Mesenchymal stem cell (in vitro differentiated cells and primary cell): ENCODE data around the gene CMSS1.
A peak's percentile ranks its signal among the peaks of the same experiment; 100 is the strongest.

Source experiments
- DNase-seq: peaks from one replicate; pipeline ENCODE4 v3.0.0-alpha.2; 2013
- H2AFZ ChIP-seq: one replicate; pipeline ENCODE4 v1.6.1; 2013; ENCODE audit warnings: low read depth, mild to moderate bottlenecking, control low read depth, inconsistent platforms, low read length, moderate library complexity
- H2AK5ac ChIP-seq: 2 replicates; pipeline ENCODE4 v1.6.1; 2013; ENCODE audit warnings: low read length, moderate library complexity, mild to moderate bottlenecking, inconsistent platforms; ENCODE audit not compliant: severe bottlenecking
- H2BK120ac ChIP-seq: one replicate; pipeline ENCODE4 v1.6.1; 2013; ENCODE audit warnings: low read depth, mild to moderate bottlenecking, inconsistent platforms, low read length, moderate library complexity
- H2BK12ac ChIP-seq, 2 experiments: one replicate each; pipeline ENCODE4 v1.6.1; 2013; ENCODE audit warnings: inconsistent platforms in 2 of 2, low read length in 2 of 2, mild to moderate bottlenecking in 2 of 2, moderate library complexity in 2 of 2, control low read depth in 1 of 2
- H2BK15ac ChIP-seq: one replicate; pipeline ENCODE4 v1.6.1; 2013; ENCODE audit warnings: mild to moderate bottlenecking, low read depth, inconsistent platforms; ENCODE audit not compliant: poor library complexity, severe bottlenecking
- H2BK5ac ChIP-seq: 2 replicates; pipeline ENCODE4 v1.6.1; 2013; ENCODE audit warnings: low read depth, mild to moderate bottlenecking, low read length, control low read depth, inconsistent platforms; ENCODE audit not compliant: poor library complexity, severe bottlenecking
- H3K14ac ChIP-seq, 2 experiments: one replicate each; pipeline ENCODE4 v1.6.1; 2013; ENCODE audit warnings: inconsistent platforms in 2 of 2, low read length in 2 of 2, control low read depth in 1 of 2, mild to moderate bottlenecking in 1 of 2, moderate library complexity in 1 of 2
- H3K18ac ChIP-seq, 2 experiments: one replicate each; pipeline ENCODE4 v1.6.1; 2013; ENCODE audit warnings: inconsistent platforms in 2 of 2, low read length in 2 of 2, control low read depth in 1 of 2, low read depth in 1 of 2, mild to moderate bottlenecking in 1 of 2
- H3K23ac ChIP-seq, 2 experiments: one replicate each; pipeline ENCODE4 v1.6.1; 2013; ENCODE audit warnings: inconsistent platforms in 2 of 2, low read length in 2 of 2, mild to moderate bottlenecking in 2 of 2, moderate library complexity in 2 of 2, control low read depth in 1 of 2
- H3K27ac ChIP-seq: 2 replicates; pipeline ENCODE4 v1.5.1; 2013; ENCODE audit warnings: mild to moderate bottlenecking, moderate library complexity, low read length, control low read depth, inconsistent platforms; ENCODE audit not compliant: poor library complexity, severe bottlenecking
- H3K27me3 ChIP-seq, 2 experiments: 2 replicates each; pipeline versions ENCODE4 v1.6.1 to v1.7.0; 2013; ENCODE audit warnings: low read length in 2 of 2, mild to moderate bottlenecking in 2 of 2, moderate library complexity in 2 of 2, control low read depth in 1 of 2, inconsistent platforms in 1 of 2; ENCODE audit not compliant: control insufficient read depth in 1 of 2, insufficient read depth in 1 of 2
- H3K36me3 ChIP-seq, 2 experiments: 2 replicates each; pipeline versions ENCODE4 v1.6.1 to v1.7.0; 2013; ENCODE audit warnings: low read length in 2 of 2, control low read depth in 1 of 2, inconsistent platforms in 1 of 2, low read depth in 1 of 2, mild to moderate bottlenecking in 1 of 2; ENCODE audit not compliant: insufficient read depth in 2 of 2, control insufficient read depth in 1 of 2
- H3K4ac ChIP-seq, 2 experiments: one replicate each; pipeline ENCODE4 v1.6.1; 2013; ENCODE audit warnings: inconsistent platforms in 2 of 2, low read length in 2 of 2, mild to moderate bottlenecking in 2 of 2, moderate library complexity in 2 of 2, control low read depth in 1 of 2, low read depth in 1 of 2
- H3K4me1 ChIP-seq: 2 replicates; pipeline ENCODE4 v1.6.1; 2013; ENCODE audit warnings: low read depth, low read length, control low read depth; ENCODE audit not compliant: control insufficient read depth, insufficient read depth
- H3K4me2 ChIP-seq: 2 replicates; pipeline ENCODE4 v1.6.1; 2013; ENCODE audit warnings: low read length, mild to moderate bottlenecking, inconsistent platforms; ENCODE audit not compliant: poor library complexity, severe bottlenecking
- H3K4me3 ChIP-seq, 2 experiments: 2 replicates each; pipeline versions ENCODE4 v1.5.1 to v1.7.0; 2013; ENCODE audit warnings: low read length in 2 of 2, mild to moderate bottlenecking in 2 of 2, control low read depth in 1 of 2, low read depth in 1 of 2; ENCODE audit not compliant: insufficient read depth in 1 of 2
- H3K79me1 ChIP-seq: replicated peaks from 2 replicates; pipeline ENCODE4 v1.6.1; 2013; ENCODE audit warnings: mild to moderate bottlenecking, control low read depth, low read length, inconsistent platforms; ENCODE audit not compliant: poor library complexity, severe bottlenecking
- H3K9ac ChIP-seq: 2 replicates; pipeline ENCODE4 v1.7.0; 2013; ENCODE audit warnings: mild to moderate bottlenecking, low read length, moderate library complexity
- H3K9me3 ChIP-seq: 2 replicates; pipeline ENCODE4 v1.7.0; 2013; ENCODE audit warnings: mild to moderate bottlenecking, low read length; ENCODE audit not compliant: control insufficient read depth
- H4K8ac ChIP-seq: one replicate; pipeline ENCODE4 v1.6.1; 2013; ENCODE audit warnings: inconsistent platforms, mild to moderate bottlenecking, low read length, moderate library complexity
- H4K91ac ChIP-seq: one replicate; pipeline ENCODE4 v1.6.1; 2013; ENCODE audit warnings: mild to moderate bottlenecking, low read length, inconsistent platforms
- WGBS: methylation state at CpG from one replicate; pipeline ENCODE4 v1.1.7; 2013; ENCODE audit warnings: mixed read lengths; 5-methylcytosine and 5-hydroxymethylcytosine counted together

CMSS1 gene

DNA sequence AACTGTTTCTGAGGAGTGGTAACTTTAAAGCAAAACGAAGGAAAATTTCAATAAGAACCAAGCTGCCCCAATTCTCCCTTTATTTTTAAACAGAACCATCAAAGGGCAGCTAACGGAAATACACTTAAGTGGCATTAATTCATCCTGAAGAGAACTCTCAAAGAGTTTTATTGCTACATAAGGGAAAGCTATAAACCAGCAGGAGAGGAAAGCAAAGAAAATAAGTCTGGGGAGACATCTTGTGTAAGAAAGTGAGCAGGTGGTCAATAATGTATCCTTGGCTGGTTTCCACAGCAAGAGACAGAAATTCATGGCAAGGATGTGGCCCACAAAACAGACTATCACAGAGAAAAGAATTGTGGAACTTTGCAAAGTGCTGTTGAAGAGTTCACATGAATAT, 40.0 kb upstream of the CMSS1 start:
- no peak overlapping the region for H3K4me2 ChIP-seq
- H3K27me3 ChIP-seq: peaks cover 0 to 18% of the 10 kb centered on the region in 2 experiments
- H4K8ac ChIP-seq: no peak overlapping the region
- H3K79me1 ChIP-seq: peaks cover 6% of the 10 kb centered on the region
- H3K27ac ChIP-seq: peak overlapping the region; percentile 75
- no peaks in the 10 kb centered on the region for H3K9me3 ChIP-seq
- peaks cover 0 to 8% of the 10 kb centered on the region in 2 experiments for H3K36me3 ChIP-seq
- no peak overlapping the region for H2BK12ac ChIP-seq
- peaks cover 12% of the 10 kb centered on the region for H3K4me1 ChIP-seq
- H3K9ac ChIP-seq: no peak overlapping the region
- H3K4me3 ChIP-seq: no peak overlapping the region
- no peak overlapping the region for H3K18ac ChIP-seq
- DNase-seq: no peak
- 100% methylated on average over 1 of the region's 2 CpGs for WGBS
- no peak overlapping the region for H2AFZ ChIP-seq
- H2BK120ac ChIP-seq: no peak overlapping the region
- H2BK5ac ChIP-seq: no peak overlapping the region
- no peak overlapping the region for H4K91ac ChIP-seq
- no peak overlapping the region for H2AK5ac ChIP-seq
- H3K14ac ChIP-seq: no peak overlapping the region
- no peak overlapping the region for H3K4ac ChIP-seq
- no peak overlapping the region for H3K23ac ChIP-seq
- H2BK15ac ChIP-seq: no peak overlapping the region

DNA sequence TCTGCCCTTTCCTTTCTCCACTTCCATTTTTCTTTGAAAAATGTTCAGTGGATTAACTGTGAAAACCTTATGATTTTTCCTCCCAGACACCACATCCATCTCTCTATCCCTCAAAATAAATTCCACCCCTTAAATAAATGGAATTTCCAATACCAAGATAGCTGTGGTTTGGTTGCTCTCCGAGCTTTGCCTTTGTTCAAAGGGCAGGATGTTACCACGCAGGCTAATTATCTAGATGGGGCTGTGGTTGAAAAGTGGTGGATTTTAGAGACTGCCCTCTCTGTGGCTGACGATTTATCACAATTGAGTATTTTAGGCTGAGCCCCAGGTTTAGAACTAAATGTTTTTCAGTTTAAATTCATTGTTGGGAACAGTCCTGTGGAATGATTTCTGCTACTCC, 36.9 kb upstream of the CMSS1 start:
- Histone ChIP-seq H3K4me3 (no peak overlapping the region), H2AFZ (no peak overlapping the region), H2BK5ac (no peak overlapping the region), H3K9ac (no peak overlapping the region), H3K27ac (peak overlapping the region; percentile 53), H2BK12ac (no peak overlapping the region), H3K23ac (no peak overlapping the region), H3K4me2 (no peak overlapping the region), H3K79me1 (peaks cover 6% of the 10 kb centered on the region), H2AK5ac (peak overlapping the region; percentile 12), H3K4ac (no peak overlapping the region), H3K36me3 (peaks cover 0 to 2% of the 10 kb centered on the region in 2 experiments), H4K91ac (no peak overlapping the region), H3K9me3 (no peaks in the 10 kb centered on the region), H3K4me1 (peaks cover 8% of the 10 kb centered on the region), H2BK120ac (no peak overlapping the region), H3K27me3 (peaks cover 0 to 26% of the 10 kb centered on the region in 2 experiments), H3K18ac (no peak overlapping the region), H2BK15ac (no peak overlapping the region), H3K14ac (no peak overlapping the region), H4K8ac (no peak overlapping the region)
- DNase-seq: no peak
- WGBS: 85% methylated on average over 3 of the region's 3 CpGs

DNA sequence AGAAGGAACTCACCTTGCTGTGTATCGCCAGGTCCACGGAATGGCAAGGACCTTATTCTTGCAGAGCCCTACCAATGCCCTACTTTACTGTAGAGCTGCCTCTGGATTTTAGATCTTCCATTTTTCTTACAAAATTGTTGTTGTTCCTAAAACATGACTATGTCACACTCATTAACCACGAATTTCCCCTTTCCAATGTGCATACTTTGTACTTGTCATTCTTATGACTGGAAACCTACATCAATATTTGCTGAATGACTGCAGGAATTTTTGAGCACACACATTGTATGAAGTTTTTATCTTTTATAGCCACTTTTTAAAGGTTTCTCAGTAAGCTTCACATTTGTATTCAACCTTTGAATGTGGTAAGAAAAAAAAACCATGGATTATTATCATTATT, 35.9 kb upstream of the CMSS1 start:
- H2AK5ac ChIP-seq: peak overlapping the region; percentile 50
- H4K91ac ChIP-seq: no peak overlapping the region
- peak overlapping the region; percentile 39 for H2BK5ac ChIP-seq
- H3K23ac ChIP-seq: no peak overlapping the region
- H3K27ac ChIP-seq: peak overlapping the region; percentile 94
- H3K9me3 ChIP-seq: no peaks in the 10 kb centered on the region
- H3K27me3 ChIP-seq: peaks cover 0 to 28% of the 10 kb centered on the region in 2 experiments
- no peak overlapping the region for H3K14ac ChIP-seq
- H2BK12ac ChIP-seq: no peak overlapping the region
- H2AFZ ChIP-seq: no peak overlapping the region
- no peak overlapping the region for H4K8ac ChIP-seq
- no peak overlapping the region for H3K9ac ChIP-seq
- no peak overlapping the region for H3K4me2 ChIP-seq
- H3K4me1 ChIP-seq: peaks cover 8% of the 10 kb centered on the region
- no peak for DNase-seq
- H2BK15ac ChIP-seq: no peak overlapping the region
- H2BK120ac ChIP-seq: no peak overlapping the region
- peaks cover 0 to 2% of the 10 kb centered on the region in 2 experiments for H3K36me3 ChIP-seq
- H3K79me1 ChIP-seq: peaks cover 6% of the 10 kb centered on the region
- H3K18ac ChIP-seq: no peak overlapping the region
- H3K4ac ChIP-seq: no peak overlapping the region
- 77% methylated on average over 3 of the region's 3 CpGs for WGBS
- H3K4me3 ChIP-seq: no peak overlapping the region

DNA sequence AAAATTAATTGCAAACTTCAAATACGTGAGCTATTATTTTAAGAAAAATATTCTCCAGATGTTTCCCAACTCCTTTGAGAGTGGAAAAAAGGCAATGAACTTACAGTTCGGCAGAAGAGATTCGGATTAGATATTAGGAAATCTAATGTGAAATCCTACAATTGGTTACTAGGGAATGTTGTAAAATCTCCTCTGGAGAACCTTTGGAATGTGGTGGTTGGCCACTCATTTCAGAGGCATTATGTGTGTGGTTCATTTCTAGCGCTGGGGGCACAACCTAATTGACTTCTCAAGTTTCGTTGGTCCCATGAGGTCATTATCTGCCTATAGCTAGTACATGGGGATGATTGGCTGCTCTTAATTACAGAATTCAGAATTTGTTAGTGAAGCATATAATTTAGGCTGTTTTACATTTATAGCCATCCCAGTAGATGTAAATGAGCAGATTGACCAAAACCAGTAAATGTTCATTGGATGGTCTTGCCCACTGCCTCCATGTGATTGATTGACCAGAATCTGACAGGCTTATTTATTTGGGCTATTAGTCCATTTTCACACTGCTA, 34.6 kb upstream of the CMSS1 start:
- DNase-seq: peak; percentile 80
- Histone ChIP-seq H3K27me3 (peaks cover 0 to 28% of the 10 kb centered on the region in 2 experiments), H3K4me2 (no peak overlapping the region), H3K4me1 (peaks cover 5% of the 10 kb centered on the region), H3K9me3 (no peaks in the 10 kb centered on the region), H4K91ac (no peak overlapping the region), H3K23ac (no peak overlapping the region), H4K8ac (no peak overlapping the region), H3K9ac (peak overlapping the region; percentile 51), H3K18ac (no peak overlapping the region), H2BK120ac (no peak overlapping the region), H3K14ac (no peak overlapping the region), H3K79me1 (peaks cover 2% of the 10 kb centered on the region), H3K4me3 (no peak overlapping the region), H3K4ac (no peak overlapping the region), H2BK12ac (no peak overlapping the region), H2AFZ (no peak overlapping the region), H3K36me3 (peaks cover 0 to 2% of the 10 kb centered on the region in 2 experiments), H2AK5ac (no peak overlapping the region), H2BK15ac (no peak overlapping the region), H3K27ac (peak overlapping the region; percentile 95), H2BK5ac (no peak overlapping the region)
- 38% methylated on average over 4 of the region's 5 CpGs for whole genome bisulfite sequencing
